CD4-positive, alpha-beta T cell treated with Interleukin-12 subunit alpha and Interleukin-12 subunit beta, for 1 hour (primary cell): ENCODE measurements around the gene TDRKH.

Experiments
- DNase-seq: peaks from one replicate; pipeline ENCODE4 v3.0.0-alpha.2; 2020

TDRKH gene

GRCh38 chr1:151790071-151790939, at the start of gene TDRKH:
TSS of gene TDRKH (minus strand) at chr1:151790500. CDS start at chr1:151783022, 7,478 bp downstream.
- DNase-seq: peak; percentile 99

- DNase-seq: peak; percentile 83
Observed at GRCh38 chr1:151839457-151840403, 49.4 kb upstream of the TDRKH start, which contains the start of gene C2CD4D. TSS of gene C2CD4D (minus strand) at chr1:151839820. CDS start at chr1:151838989, 831 bp downstream.

- no peak for DNase-seq
Observed at GRCh38 chr1:151839082-151839412, 48.7 kb upstream of the TDRKH start.

- peak; percentile 47 for DNase-seq
Observed at GRCh38 chr1:151838222-151839081, 48.2 kb upstream of the TDRKH start.

- no peak for DNase-seq
Observed at GRCh38 chr1:151837884-151838221, 47.6 kb upstream of the TDRKH start.

DNA sequence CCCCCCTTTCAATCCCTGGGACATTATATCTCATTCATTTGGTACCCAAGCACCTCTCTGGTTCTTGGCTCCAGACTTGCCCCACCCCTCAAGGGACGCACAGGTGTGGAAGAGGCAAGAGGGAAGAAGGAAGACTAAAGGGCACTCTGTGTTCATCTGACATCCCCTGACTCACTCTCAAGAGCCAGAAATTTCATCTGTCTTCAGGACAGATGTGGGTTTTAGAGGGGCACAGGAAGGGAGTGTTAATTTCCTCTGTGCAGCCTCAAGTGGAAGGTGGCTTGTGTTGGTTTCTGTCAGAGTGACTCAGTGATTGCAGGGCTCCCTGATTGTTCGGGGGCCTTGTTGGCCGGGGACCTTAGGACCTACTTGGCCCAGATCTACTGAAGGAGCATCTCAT, 46.9 kb upstream of the TDRKH start:
- DNase-seq: peak; percentile 44

DNA sequence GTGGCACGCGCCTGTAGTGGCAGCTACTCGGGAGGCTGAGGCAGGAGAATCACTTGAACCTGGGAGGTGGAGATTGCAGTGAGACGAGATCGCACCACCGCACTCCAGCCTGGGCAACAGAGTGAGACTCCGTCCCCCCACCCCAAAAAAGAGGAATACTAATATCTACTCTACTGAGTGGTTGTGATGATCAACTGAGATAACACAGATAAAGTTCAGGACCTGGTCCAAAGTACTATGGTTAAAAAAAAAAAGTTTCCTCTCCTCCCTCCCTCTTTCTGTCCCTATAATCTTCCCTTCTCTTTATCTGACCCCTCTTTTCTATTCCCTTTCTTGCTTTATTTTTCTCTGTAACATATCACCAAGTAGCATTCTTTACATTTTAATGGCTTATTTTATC, 45.3 kb upstream of the TDRKH start:
- DNase-seq: no peak

DNA sequence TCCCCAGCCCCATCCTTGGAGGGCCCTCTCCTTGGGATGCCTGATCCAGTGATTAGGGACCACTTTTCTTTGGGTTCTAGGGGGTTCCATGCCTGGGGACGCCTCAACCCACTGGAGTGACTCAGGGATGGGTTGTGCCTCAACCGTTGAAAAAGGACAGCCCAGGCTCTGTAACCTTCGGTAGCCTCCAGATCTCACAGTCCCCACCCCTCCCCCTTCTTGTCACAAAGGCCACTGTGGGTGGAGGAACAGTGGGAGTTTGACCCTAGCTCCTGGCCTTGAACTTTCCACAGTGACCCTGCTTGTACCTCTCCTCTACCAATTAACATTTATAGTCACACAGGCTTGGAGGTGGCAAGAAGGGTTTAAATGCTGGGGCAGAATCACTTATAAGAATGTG, 43.9 kb upstream of the TDRKH start:
- no peak for DNase-seq

- no peak for DNase-seq
Observed at GRCh38 chr1:151833172-151833900, 43.0 kb upstream of the TDRKH start.

DNA sequence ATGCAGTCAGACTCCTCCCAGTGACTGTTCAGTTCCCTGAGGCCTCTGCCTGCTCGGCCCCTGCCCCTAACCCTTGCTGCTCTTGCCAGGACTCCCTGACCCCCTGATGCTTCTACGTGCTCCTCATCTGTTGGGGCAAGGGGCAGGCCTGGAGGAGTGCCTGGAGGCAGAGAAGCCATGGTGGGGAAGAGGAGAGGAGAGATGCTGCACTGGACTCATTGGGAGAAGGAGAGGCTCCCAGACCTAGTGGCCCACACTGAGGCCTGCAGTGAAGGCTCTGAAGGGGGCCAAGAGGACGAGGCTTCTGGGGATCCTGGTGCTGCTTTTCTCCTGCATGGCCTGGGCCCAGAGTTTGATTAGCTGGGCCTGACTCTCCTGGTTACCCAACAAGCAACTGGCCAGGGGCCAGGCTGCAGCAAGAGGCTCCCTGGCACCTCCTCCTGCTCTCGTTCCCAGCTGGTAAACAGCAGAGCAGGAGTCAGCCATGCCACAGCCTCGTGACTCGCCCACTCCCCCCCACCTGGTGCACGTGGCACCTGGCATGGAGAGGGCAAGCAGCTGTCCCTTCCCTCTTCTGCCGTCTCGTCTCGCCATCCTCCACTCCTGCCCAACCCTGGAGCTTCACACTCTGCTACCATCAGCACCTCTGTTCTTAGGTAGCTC, 42.1 kb upstream of the TDRKH start:
- no peak for DNase-seq

DNA sequence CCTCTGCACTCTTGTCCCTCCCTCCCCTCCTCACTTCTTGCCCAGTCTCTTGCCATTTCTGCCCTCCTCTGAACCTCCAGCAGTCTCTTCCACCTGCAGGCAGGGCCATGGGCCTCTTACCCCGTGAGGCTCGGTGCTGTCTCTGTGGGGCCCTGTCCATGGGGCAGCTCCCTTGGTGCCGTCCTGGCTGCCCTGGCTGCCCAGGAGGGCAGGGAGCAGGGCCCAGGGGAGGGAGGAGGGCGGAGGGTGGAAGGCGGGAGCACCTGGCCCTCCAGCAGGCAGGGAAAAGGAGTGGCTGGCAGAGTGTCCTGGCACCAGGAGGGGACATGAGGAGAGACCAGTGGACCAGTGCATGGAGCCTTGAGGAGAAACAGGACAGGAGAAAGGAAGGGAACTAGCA, 41.3 kb upstream of the TDRKH start, which contains the start of gene RORC:
TSS of gene RORC (minus strand) at position 198 of the 400 bp plus-strand sequence. CDS start at position 160, 38 bp downstream.
- no peak for DNase-seq

DNA sequence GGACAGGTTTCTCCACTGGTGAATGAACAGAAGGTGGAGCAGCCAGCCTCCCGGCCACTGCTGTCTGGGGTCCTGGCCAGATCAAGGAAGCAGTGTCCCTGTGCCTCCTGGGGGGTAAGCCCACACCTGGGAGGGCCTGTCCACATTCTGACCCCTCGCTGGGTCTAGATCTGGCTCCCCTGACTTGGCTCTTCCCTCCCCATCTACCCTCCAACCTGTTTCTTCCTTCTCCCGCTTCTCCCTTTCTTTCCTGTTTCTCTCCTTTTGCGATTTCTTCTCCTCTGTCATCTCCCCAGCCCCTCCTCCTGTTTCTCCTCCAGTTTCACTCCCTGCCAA, 40.9 kb upstream of the TDRKH start:
- DNase-seq: no peak

DNA sequence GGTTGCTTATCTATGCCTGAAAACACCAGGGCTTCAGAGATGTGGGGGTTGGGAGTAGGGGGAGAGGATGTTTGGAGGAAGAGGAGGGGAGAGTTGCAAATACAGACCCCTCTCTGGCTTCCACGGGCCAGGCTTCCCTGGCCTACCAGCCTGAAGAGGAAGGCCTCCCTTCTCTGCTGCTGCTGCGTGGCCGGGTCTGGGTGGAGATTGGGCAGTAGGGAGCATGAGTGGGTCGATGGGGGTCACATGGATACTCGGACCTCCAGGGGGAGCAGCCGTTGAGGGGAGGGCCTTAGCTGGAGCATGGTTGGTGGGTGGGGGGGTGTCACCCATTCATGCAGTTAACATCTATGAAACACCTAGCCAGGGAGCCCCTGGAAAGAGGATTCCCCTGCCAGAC, 39.8 kb upstream of the TDRKH start:
- no peak for DNase-seq

DNA sequence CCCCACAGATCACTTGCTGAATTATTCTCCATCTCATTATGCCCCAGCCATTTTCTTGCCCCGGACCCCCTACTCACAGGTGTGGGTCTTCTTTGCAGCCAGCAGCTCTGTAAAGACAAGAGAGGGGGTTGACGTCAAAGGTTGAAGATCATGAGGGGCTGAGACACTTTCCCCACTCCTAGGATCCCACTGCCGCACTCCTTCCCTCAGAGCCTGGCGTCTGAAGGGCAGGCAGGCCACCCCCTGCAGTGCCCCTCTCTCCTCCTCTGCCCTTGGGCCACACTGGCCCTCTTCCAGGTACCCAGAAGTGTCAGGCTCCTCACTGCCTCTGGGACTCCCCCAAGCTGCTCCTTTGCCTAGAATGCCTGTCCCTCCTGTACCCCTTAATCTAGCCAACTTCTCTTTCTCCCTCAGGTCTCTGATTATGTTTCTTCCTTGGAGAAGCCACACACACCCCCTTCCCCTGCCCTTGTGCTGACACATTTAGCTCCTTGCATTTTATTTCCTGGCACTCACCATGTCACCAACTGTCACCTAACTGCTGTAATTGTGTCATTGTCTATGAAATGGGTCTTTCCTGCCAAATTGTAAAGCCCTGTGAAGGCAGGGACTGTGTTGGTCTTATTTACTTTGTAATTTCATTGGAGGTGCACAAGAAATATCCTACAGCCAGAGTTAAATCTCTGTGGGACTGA, 39.2 kb upstream of the TDRKH start:
- no peak for DNase-seq

DNA sequence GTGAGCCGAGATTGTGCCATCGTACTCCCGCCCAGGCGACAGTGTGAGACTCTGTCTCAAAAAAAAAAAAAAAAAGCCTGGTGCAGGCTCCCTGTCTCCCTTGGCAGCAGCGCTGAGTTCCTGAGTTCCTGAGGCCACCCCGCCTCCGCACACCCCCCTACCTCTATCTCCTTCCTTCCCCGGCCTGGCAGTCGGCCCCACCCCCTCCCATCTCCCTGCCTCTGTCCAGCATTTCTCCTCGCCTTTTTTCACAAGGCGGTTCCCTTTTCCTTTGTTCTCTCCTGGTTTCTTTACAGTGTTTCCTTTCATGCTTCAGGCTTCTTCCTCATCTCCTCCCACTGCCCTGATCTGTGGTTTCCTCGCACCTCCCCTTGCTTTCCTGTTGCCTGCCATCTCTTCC, 38.6 kb upstream of the TDRKH start:
- no peak for DNase-seq

DNA sequence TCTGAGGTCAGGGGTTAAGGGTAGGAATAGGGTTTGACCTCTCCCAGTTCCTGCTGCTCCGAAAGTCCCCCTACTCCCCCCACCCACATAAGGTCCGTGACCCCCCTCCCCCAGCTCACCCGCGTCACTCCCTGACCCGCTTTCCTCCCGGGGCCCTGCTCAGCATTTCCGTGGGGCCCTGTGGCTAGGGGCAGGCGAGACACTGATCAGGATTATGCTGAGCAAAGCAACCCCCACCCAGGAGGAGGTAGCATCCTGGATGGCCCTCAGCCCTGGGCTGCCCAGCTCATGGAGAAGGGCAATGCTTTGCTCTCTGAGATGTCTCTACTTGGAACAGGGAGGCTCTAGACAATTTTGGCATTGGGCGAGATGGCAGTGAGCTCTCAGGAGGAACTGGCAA, 37.6 kb upstream of the TDRKH start:
- no peak for DNase-seq

DNA sequence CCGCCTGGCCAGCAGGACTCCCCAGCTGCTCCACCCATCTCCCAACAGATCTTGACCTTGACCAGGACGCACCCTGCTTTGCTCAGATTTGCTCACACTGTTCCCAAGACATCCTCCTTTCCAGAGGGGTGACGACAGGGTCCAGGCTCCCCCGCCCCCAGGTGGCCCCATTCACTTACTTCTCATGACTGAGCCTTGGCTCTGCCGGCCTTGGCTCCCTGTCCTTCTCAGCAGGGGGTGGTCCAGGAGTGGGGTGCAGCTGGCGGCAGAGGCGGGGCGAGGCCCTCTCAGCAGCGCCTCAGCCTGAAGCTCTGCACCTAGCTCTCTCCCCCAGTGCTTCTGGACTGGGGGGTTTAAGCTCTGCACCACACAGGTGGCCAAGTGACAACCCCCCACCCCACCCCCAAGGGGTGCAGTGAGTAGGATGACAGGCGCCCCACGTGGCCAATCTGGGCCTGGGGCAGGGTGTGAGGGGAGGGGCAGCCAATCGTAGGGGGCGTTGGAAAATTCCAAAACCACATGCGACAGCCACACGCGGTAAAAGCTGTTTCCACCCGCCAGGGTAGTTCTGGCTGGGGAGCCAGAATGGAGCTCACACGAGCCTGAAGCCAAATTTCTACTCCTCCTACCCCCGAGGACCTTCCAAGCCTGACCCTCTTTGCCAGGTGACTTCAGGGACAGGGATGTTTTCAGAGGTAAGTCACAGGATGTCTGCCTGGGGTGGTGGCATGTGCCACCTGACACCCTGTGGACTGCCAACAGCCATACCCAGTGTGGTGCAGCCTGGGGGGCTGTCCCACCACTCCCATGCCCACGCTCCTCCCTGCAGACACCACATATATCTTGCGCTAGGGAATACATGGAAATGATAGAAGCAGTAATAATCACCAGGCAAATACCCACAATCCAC, 35.7 kb upstream of the TDRKH start:
- DNase-seq: peak; percentile 41

- DNase-seq: no peak
Observed at GRCh38 chr1:151825204-151825603, 34.9 kb upstream of the TDRKH start.

- DNase-seq: no peak
Observed at GRCh38 chr1:151823175-151823574, 32.9 kb upstream of the TDRKH start.

GRCh38 chr1:151822404-151822803, 32.1 kb upstream of the TDRKH start:
- DNase-seq: no peak
